Measurements from ENCODE around the gene METAP1D.

GRCh38 chr2:172021955-172022354 is 22.2 kb downstream of the METAP1D start:
- no peak for TF ChIP-seq CTCF (IDR thresholded peaks at IDR 0.05; ENCODE audit: insufficient read depth, low read length)
- TF ChIP-seq POLR2AphosphoS5 (IDR thresholded peaks at IDR 0.05; ENCODE audit: low read depth) = no peak
- no peak for TF ChIP-seq SPI1 (IDR thresholded peaks at IDR 0.05; ENCODE audit: borderline replicate concordance, low read depth)
- TF ChIP-seq REST (IDR thresholded peaks at IDR 0.05; ENCODE audit: insufficient replicate concordance, low read depth) = no peak
- TF ChIP-seq GABPA (IDR thresholded peaks at IDR 0.05; ENCODE audit: low read depth) = no peak

Data from HL-60 (cell line).